Panc1 (cell line): ENCODE results near the gene KERA.

Source experiments
- POLR2AphosphoS5 ChIP-seq: IDR thresholded peaks from 2 replicates; pipeline ENCODE4 v1.6.1; 2012; ENCODE audit warnings: mild to moderate bottlenecking, low read depth, low read length, moderate library complexity
- SIN3A ChIP-seq: IDR thresholded peaks from 2 replicates; pipeline ENCODE4 v1.6.1; 2012; ENCODE audit warnings: low read depth, mild to moderate bottlenecking, low read length, moderate library complexity, borderline replicate concordance; ENCODE audit not compliant: insufficient read depth
- TF ChIP-seq, protein P1 (sequence below): fragments of 450-650 bp; IDR thresholded peaks from 2 replicates; pipeline ENCODE4 v1.5.1; 2017; ENCODE audit warnings: mild to moderate bottlenecking

DNA sequence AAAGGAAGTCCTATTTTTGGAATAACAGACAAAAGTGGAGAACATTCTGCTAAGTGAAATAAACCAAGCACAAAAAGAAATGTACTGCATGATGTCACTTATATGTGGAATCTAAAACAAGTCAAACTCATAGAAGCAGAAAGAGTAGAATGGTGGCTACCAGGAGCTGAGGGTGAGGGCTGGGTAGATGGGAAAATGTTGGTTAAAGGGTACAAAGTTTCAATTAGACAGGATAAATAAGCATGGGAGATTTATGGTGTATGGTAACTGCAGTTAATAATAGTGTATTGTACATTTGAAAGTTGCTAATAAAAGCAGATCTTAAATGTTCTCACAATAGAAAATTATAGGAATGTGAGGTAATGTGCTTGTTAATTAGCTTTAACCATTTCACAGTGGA is 40.6 kb upstream of the KERA start:
- TF ChIP-seq, protein P1, sequence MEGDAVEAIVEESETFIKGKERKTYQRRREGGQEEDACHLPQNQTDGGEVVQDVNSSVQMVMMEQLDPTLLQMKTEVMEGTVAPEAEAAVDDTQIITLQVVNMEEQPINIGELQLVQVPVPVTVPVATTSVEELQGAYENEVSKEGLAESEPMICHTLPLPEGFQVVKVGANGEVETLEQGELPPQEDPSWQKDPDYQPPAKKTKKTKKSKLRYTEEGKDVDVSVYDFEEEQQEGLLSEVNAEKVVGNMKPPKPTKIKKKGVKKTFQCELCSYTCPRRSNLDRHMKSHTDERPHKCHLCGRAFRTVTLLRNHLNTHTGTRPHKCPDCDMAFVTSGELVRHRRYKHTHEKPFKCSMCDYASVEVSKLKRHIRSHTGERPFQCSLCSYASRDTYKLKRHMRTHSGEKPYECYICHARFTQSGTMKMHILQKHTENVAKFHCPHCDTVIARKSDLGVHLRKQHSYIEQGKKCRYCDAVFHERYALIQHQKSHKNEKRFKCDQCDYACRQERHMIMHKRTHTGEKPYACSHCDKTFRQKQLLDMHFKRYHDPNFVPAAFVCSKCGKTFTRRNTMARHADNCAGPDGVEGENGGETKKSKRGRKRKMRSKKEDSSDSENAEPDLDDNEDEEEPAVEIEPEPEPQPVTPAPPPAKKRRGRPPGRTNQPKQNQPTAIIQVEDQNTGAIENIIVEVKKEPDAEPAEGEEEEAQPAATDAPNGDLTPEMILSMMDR: no peak
- TF ChIP-seq POLR2AphosphoS5 (no peak), SIN3A (no peak)
